Loucy (cell line): ENCODE measurements around the gene RECQL5.

Experiments
- H2AFZ ChIP-seq: fragments of 200-600 bp; sonication (generic); 2 replicates; pipeline ENCODE4 v1.6.0; 2016; ENCODE audit warnings: antibody characterized with exemption, mild to moderate bottlenecking, low read length, moderate library complexity
- H3F3A ChIP-seq: fragments of 200-600 bp; 2 replicates; pipeline ENCODE4 v1.6.0; 2016; ENCODE audit warnings: antibody characterized with exemption, low read depth, mild to moderate bottlenecking
- H3K27me3 ChIP-seq: fragments of 200-600 bp; sonication (generic); 2 replicates; pipeline ENCODE4 v1.6.1; 2014; ENCODE audit warnings: low read length, mild to moderate bottlenecking; ENCODE audit not compliant: insufficient read depth, poor library complexity, severe bottlenecking
- H3K36me3 ChIP-seq: fragments of 200-600 bp; sonication (generic); 2 replicates; pipeline ENCODE4 v1.6.1; 2016; ENCODE audit warnings: low read length; ENCODE audit not compliant: insufficient read depth
- H3K4me1 ChIP-seq: fragments of 200-600 bp; sonication (generic); 2 replicates; pipeline ENCODE4 v1.5.1; 2014; ENCODE audit warnings: low read length, mild to moderate bottlenecking; ENCODE audit not compliant: insufficient read depth, poor library complexity, severe bottlenecking
- H3K4me2 ChIP-seq: fragments of 200-600 bp; sonication (generic); 2 replicates; pipeline ENCODE4 v1.6.0; 2014; ENCODE audit warnings: antibody characterized with exemption, low read length, low read depth, mild to moderate bottlenecking; ENCODE audit not compliant: poor library complexity, severe bottlenecking
- H3K4me3 ChIP-seq: fragments of 200-600 bp; sonication (generic); 2 replicates; pipeline ENCODE4 v1.5.1; 2014; ENCODE audit warnings: low read length, mild to moderate bottlenecking, mixed read lengths; ENCODE audit not compliant: poor library complexity, severe bottlenecking
- H3K79me2 ChIP-seq: fragments of 200-600 bp; sonication (generic); 2 replicates; pipeline ENCODE4 v1.6.1; 2014; ENCODE audit warnings: low read length; ENCODE audit not compliant: insufficient read depth
- H3K9ac ChIP-seq: fragments of 200-600 bp; sonication (generic); 2 replicates; pipeline ENCODE4 v1.6.0; 2014; ENCODE audit warnings: mild to moderate bottlenecking, low read depth, low read length, moderate library complexity; ENCODE audit not compliant: poor library complexity, severe bottlenecking
- H3K9me2 ChIP-seq: fragments of 200-600 bp; sonication (generic); replicated peaks from 2 replicates; pipeline ENCODE4 v1.6.1; 2016; ENCODE audit warnings: low read depth, low read length, mixed read lengths
- H3K9me3 ChIP-seq: fragments of 200-600 bp; sonication (generic); 2 replicates; pipeline ENCODE4 v1.6.1; 2014; ENCODE audit warnings: mild to moderate bottlenecking, antibody characterized with exemption, low read length, low read depth; ENCODE audit not compliant: insufficient read depth
- H4K20me1 ChIP-seq: fragments of 200-600 bp; sonication (generic); 2 replicates; pipeline ENCODE4 v1.6.0; 2014; ENCODE audit warnings: antibody characterized with exemption, low read length, mild to moderate bottlenecking; ENCODE audit not compliant: insufficient read depth, poor library complexity, severe bottlenecking
- EZH2phosphoT487 ChIP-seq: fragments of 200-600 bp; IDR thresholded peaks from 2 replicates; pipeline ENCODE4 v1.6.1; 2018; ENCODE audit warnings: antibody characterized with exemption, mild to moderate bottlenecking, moderate library complexity, borderline replicate concordance
- TF ChIP-seq, protein P1 (sequence below): fragments of 200-600 bp; sonication (generic); conservative IDR thresholded peaks from 2 replicates; pipeline ENCODE4 v1.5.1; 2014; ENCODE audit warnings: mild to moderate bottlenecking, antibody characterized with exemption, low read length

Gene RECQL5

DNA sequence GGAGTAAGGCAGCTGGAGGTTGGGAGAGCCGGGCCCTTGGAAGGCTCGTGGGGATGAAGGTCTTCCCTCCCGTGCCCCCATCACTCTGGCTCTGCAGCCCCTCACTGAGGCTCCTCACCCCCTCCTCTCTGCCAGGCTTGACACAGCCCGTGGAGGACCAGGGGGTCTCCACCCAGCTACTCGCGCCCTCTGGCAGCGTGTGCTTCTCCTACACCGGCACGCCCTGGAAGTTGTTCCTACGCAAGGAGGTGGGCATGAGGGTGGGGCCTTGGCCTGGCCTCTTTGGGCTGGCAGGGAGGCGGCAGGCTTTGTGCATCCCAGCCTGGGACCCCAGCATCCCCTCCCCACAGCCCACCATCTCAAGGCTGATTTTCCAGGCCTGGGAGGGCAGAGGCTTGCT, 49.3 kb downstream of the RECQL5 start:
- Histone ChIP-seq H3K4me1 (peaks cover 7% of the 10 kb centered on the region), H2AFZ (no peak overlapping the region), H3F3A (no peaks in the 10 kb centered on the region), H3K36me3 (no peaks in the 10 kb centered on the region), H4K20me1 (no peaks in the 10 kb centered on the region), H3K27me3 (no peaks in the 10 kb centered on the region), H3K4me2 (no peak overlapping the region), H3K4me3 (no peak overlapping the region), H3K9ac (no peak overlapping the region), H3K9me3 (no peaks in the 10 kb centered on the region), H3K9me2 (no peaks in the 10 kb centered on the region), H3K79me2 (no peaks in the 10 kb centered on the region)
- TF ChIP-seq EZH2phosphoT487 = no peak
- TF ChIP-seq, protein P1, sequence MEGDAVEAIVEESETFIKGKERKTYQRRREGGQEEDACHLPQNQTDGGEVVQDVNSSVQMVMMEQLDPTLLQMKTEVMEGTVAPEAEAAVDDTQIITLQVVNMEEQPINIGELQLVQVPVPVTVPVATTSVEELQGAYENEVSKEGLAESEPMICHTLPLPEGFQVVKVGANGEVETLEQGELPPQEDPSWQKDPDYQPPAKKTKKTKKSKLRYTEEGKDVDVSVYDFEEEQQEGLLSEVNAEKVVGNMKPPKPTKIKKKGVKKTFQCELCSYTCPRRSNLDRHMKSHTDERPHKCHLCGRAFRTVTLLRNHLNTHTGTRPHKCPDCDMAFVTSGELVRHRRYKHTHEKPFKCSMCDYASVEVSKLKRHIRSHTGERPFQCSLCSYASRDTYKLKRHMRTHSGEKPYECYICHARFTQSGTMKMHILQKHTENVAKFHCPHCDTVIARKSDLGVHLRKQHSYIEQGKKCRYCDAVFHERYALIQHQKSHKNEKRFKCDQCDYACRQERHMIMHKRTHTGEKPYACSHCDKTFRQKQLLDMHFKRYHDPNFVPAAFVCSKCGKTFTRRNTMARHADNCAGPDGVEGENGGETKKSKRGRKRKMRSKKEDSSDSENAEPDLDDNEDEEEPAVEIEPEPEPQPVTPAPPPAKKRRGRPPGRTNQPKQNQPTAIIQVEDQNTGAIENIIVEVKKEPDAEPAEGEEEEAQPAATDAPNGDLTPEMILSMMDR = no peak

DNA sequence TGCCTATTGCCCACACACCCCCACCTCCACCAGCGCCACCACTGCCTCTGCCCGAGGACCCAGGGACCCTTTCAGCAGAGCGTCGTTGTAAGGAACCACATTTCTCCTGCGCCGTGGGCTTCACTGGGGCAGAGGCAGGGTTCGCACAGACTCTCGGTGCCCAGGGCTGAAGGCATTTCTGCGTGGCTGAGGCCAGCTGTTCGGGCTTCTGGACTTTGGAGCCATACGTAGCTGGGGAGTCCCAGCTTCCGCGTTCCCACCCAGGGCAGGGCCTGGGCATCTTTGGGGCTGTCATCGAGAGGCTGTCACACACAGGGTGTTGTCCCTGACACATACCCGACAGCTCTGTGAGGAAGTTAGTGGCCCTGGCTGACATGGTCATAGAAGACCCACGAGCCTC, 49.7 kb downstream of the RECQL5 start:
- Histone ChIP-seq H2AFZ (no peak overlapping the region), H3K4me3 (no peak overlapping the region), H3K27me3 (no peaks in the 10 kb centered on the region), H3K4me2 (no peak overlapping the region), H4K20me1 (no peaks in the 10 kb centered on the region), H3K9ac (no peak overlapping the region), H3K4me1 (peaks cover 7% of the 10 kb centered on the region), H3F3A (no peaks in the 10 kb centered on the region), H3K36me3 (no peaks in the 10 kb centered on the region), H3K9me3 (no peaks in the 10 kb centered on the region), H3K79me2 (no peaks in the 10 kb centered on the region), H3K9me2 (no peaks in the 10 kb centered on the region)
- TF ChIP-seq, protein P1 = no peak
- no peak for TF ChIP-seq EZH2phosphoT487

DNA sequence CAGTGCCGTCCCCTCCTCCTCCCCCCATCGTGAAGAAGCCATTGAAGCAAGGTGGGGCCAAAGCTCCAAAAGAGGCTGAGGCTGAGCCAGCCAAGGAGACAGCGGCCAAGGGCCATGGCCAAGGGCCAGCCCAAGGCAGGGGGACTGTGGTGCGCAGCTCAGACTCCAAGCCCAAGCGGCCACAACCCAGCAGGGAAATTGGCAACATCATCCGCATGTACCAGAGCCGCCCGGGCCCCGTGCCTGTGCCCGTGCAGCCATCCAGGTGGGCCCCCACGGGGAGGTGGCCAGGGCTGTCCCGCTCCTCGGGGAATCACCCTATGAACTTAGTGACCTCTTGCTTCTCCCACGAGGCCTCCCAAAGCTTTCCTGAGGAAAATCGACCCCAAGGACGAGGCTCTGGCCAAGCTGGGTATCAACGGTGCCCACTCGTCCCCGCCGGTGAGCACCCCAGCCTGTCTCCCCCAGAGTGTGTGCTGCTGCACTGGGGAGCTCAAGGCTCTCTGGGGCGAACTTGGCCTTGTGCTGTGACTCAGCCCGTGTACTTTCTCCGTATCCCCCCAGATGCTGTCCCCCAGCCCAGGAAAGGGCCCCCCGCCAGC, 50.3 kb downstream of the RECQL5 start:
- Histone ChIP-seq H3K9me2 (no peaks in the 10 kb centered on the region), H3K27me3 (no peaks in the 10 kb centered on the region)

More for the DNA sequence above, 50.3 kb downstream of the RECQL5 start:
- Histone ChIP-seq H4K20me1 (no peaks in the 10 kb centered on the region), H3K9ac (no peak overlapping the region), H3F3A (no peaks in the 10 kb centered on the region), H3K4me3 (no peak overlapping the region), H2AFZ (no peak overlapping the region), H3K79me2 (no peaks in the 10 kb centered on the region), H3K9me3 (no peaks in the 10 kb centered on the region), H3K4me2 (no peak overlapping the region), H3K36me3 (no peaks in the 10 kb centered on the region), H3K4me1 (peaks cover 7% of the 10 kb centered on the region)
- TF ChIP-seq, protein P1 = no peak
- TF ChIP-seq EZH2phosphoT487 = no peak
